NCI-H2196 treated with DMSO at 0.1 percent for 48 hours (cell line): ENCODE data around the gene MTHFR.

Experiments used
- DNase-seq: peaks from one replicate; lab custom pipeline; 2025; ENCODE audit not compliant: unreplicated experiment; lab: John Stamatoyannopoulos, UW

MTHFR gene

GRCh38 chr1:11783556-11783955 is 22.2 kb downstream of the MTHFR start:
- no peak for DNase-seq

GRCh38 chr1:11782127-11782708 is 23.5 kb downstream of the MTHFR start:
- no peak for DNase-seq

- DNase-seq, result no peak
Observed at GRCh38 chr1:11781297-11781696, 24.5 kb downstream of the MTHFR start.

GRCh38 chr1:11780380-11781147 is 25.2 kb downstream of the MTHFR start:
- no peak for DNase-seq

- no peak for DNase-seq
Observed at GRCh38 chr1:11779715-11780379, 25.9 kb downstream of the MTHFR start.

GRCh38 chr1:11778844-11779623 is 26.7 kb downstream of the MTHFR start:
- no peak for DNase-seq

GRCh38 chr1:11778336-11778735 is 27.4 kb downstream of the MTHFR start:
- DNase-seq, result no peak

GRCh38 chr1:11777658-11778322 is 28.0 kb downstream of the MTHFR start:
- no peak for DNase-seq

GRCh38 chr1:11774753-11775152 is 31.0 kb downstream of the MTHFR start:
- DNase-seq, result no peak

- DNase-seq, result no peak
Observed at GRCh38 chr1:11772458-11772857, 33.3 kb downstream of the MTHFR start.

GRCh38 chr1:11771481-11772043 is 34.2 kb downstream of the MTHFR start:
- DNase-seq, result no peak

- DNase-seq, result no peak
Observed at GRCh38 chr1:11770011-11770410, 35.8 kb downstream of the MTHFR start.

- DNase-seq, result no peak
Observed at GRCh38 chr1:11769274-11769673, 36.5 kb downstream of the MTHFR start.

GRCh38 chr1:11768821-11769220 is 36.9 kb downstream of the MTHFR start:
- DNase-seq, result no peak

GRCh38 chr1:11767922-11768704 is 37.7 kb downstream of the MTHFR start:
- no peak for DNase-seq

- DNase-seq, result no peak
Observed at GRCh38 chr1:11766429-11766776, 39.4 kb downstream of the MTHFR start.

GRCh38 chr1:11765661-11766428 is 39.9 kb downstream of the MTHFR start:
- no peak for DNase-seq

- no peak for DNase-seq
Observed at GRCh38 chr1:11764519-11764918, 41.2 kb downstream of the MTHFR start.

- DNase-seq, result no peak
Observed at GRCh38 chr1:11764115-11764514, 41.6 kb downstream of the MTHFR start.
